ENCODE data around the gene UBE2R2.
"Not testable (repeated sequence)": the region's sequence is repeated elsewhere in the genome, so short reads cannot be mapped to it uniquely, and the experiment has no call there.

Gene UBE2R2

DNA sequence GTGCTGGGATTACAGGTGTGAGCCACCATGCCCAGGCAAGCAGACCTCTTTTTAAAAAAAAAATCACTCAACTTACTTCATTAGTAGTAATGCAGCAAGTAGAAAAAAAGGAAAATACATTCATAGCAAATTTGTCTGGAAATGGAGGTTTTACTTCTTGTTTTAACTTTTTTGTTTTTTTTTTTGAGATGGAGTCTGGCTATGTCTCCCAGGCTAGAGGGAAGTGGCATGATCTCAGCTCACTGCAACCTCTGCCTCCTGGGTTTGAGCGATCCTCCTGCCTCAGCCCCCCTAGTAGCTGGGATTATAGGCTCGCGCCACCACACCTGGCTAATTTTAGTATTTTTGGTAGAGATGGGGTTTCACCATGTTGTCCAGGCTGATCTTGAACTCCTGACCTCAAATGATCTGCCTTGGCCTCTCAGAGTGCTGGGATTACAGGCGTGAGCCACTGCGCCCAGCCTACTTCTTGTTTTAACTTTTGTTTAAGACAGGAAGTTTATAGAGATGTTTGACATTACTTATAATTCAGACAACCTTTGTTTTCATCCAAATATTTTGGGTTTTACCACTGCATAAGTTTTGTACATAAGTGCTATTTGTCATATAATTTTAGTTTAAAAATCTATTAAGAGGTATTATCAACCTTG, 26.5 kb downstream of the UBE2R2 start:
- no peak for DNase-seq (ENCODE audit: low read depth in 2 of 2)

DNA sequence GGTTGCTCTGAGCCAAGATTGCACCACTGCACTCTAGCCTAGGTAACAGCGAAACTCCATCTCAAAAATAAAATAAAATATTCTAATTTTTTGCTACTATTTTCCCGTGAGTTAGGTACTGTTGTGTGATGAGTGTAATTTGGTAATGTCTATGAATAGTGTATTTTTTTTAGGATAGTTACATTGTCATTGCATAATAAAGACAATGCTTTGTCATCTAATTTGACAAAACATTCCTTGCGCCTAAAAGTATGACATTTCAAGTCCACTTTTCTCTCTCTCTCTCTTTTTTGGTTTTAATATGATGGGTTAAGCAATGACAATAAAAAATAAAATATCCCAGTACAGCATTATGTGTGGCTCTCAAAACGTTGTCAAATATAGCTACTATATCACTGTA, 29.3 kb downstream of the UBE2R2 start:
- no peak for DNase-seq (ENCODE audit: low read depth in 2 of 2)

- DNase-seq (ENCODE audit: low read depth in 2 of 2) = not testable (repeated sequence)
Observed at GRCh38 chr9:33847894-33848205, 30.9 kb downstream of the UBE2R2 start.

- no peak for DNase-seq (ENCODE audit: low read depth in 2 of 2)
Observed at GRCh38 chr9:33850267-33850629, 33.3 kb downstream of the UBE2R2 start.

DNA sequence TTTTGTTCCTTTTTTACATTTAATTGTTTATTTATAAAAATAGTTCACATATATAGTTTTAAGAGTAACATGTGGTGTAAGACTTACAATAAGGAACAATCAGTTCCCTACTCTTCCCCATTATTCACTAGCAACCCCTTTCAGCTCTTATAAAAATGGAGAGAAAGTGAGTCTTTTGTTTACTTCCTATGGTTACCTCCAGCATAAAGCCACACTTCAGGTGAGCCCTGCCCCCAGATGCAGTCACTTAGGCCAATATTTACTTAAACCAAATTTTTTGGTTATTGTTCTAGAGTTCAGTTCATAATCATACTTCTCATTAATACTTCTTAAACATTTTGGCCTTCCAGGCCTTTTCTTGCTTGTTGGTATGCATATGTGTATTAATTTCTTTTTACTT, 33.7 kb downstream of the UBE2R2 start:
- DNase-seq (ENCODE audit: low read depth in 2 of 2) = no peak

DNA sequence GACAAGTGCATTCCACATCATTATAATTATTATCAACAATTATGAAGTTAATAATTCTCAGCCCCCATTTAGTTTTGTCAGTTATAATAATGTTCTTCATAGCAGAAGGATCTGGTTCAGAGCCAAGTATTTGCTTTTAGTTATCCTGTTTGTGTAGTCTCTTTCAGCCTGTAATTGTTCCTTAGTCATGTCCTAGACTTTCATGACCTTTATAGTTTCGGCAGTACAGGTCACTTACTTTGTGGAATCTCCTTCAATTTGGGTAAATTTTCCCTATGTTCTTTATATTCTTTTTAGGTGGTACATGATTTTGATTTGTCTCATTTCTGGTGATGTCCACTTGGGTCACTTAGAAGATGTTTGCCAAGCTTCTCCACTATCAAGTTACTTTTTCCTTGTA, 34.3 kb downstream of the UBE2R2 start:
- DNase-seq (ENCODE audit: low read depth in 2 of 2) = no peak

DNA sequence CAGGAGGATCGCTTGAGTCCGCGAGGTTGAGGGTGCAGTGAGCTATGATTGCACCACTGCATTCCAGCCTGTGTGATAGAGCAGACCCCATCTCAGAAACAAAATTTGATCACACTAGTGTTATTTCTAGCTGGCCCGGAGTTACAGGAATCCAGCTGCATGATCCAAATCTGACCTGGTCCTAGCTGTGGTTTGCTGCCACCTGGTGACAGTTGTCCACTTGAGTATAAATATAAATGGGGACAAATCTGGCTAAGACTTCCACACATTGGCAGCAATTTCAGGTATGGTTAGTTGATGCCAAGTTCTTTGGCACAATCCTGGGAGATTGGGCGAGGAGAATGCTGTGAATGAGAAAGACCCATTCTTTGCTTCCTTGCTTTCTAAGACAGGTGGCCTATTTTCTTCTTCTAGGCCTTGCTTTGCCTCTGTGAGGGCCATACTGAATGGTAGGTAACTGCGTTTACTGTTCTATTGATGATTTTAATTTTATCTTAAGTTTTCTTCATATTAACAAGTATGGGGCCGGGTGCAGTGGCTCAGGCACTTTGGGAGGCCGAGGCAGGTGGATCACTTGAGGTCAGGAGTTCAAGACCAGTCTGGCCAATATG, 35.4 kb downstream of the UBE2R2 start:
- DNase-seq (ENCODE audit: low read depth in 2 of 2) = no peak

- DNase-seq (ENCODE audit: low read depth in 2 of 2) = no peak
Observed at GRCh38 chr9:33856247-33856646, 39.3 kb downstream of the UBE2R2 start.

DNA sequence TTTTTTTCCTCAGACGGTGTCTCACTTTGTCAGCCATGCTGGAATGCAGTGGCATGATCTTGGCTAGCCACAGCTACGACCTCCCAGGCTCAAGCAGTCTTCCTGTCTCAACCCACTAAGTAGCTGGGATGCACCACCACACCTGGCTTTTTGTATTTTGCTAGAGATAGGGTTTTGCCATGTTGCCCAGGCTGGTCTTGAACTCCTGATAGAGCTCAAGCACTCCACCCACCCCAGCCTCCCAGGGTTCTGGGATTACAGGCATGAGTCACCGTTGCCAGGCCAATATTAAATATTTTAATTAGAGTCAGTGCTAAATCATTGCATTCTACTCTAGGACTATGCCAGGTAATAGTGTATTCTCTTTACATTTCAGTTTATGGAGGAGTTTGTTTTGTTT, 41.5 kb downstream of the UBE2R2 start:
- DNase-seq (ENCODE audit: low read depth in 2 of 2) = no peak

DNA sequence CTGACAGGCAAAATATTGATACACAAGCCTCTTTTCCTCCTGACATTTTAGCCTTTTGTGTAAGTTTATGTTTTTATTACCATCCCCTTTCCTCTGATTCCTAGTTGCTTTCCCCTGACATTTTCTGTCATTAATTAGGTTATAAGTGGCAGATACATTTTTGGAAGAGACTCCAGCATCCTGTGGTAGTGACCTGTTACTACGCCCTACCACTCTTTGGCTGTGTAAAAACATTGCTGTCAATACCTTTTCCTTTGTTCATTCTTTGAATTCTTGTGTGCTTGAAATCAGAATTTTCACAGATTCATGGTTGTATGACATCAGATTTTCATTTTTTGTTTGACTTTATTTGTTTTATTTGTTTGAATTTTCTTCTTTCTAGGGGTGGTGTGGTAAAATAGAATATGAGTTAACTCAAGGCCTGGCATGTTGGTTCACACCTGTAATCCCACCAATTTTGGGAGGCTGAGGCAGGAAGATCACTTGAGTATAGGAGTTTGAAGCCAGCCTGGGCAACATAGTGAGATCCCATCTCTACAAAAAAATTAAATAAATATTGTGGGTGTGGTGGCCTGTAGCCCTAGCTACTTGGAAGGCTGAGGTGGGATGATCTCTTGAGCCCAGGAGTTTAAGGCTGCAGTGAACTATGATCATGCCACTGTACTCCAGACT, 43.4 kb downstream of the UBE2R2 start:
- no peak for DNase-seq (ENCODE audit: low read depth in 2 of 2)

DNA sequence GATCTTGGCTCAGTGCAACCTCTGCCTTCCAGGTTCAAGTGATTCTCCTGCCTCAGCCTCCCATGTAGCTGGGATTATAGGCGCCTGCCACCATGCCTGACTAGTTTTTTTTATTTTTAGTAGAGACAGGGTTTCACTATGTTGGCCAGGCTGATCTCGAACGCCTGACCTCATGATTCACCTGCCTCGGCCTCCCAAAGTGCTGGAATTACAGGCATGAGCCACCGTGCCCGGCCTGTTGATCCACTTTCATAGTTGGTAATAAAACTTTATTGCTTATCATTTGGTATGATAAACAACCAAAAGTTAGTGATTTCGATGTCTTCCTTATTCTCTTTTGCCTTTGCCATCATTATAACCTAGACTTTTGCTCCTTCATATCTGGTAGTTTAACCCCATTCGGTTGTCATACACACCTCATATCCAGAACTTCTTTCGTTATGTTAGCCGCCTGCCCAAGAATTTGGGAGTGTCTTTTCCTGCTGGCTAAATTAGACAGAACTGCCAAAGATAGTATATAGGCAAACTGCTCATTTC, 45.0 kb downstream of the UBE2R2 start:
- no peak for DNase-seq (ENCODE audit: low read depth in 2 of 2)

DNA sequence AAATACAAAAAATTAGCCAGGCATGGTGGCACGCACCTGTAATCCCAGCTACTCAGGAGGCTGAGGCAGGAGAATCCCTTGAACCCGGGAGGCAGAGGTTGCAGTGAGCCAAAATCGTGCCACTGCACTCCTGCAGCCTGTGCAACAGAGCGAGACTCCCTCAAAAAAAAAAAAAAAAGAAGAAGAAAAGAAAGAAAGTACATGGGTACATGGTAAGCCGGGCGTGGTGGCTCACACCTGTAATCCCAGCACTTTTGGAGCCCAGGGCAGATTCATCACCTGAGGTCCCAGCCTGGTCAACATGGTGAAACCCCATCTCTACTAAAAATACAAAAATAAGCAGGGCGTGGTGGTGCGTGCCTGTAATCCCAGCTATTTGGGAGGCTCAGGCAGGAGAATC, 46.1 kb downstream of the UBE2R2 start:
- DNase-seq (ENCODE audit: low read depth in 2 of 2) = not testable (repeated sequence)

GRCh38 chr9:33867747-33868439, 50.9 kb downstream of the UBE2R2 start:
- DNase-seq (ENCODE audit: low read depth in 2 of 2) = no peak

- no peak for DNase-seq (ENCODE audit: low read depth in 2 of 2)
Observed at GRCh38 chr9:33868440-33868973, 51.5 kb downstream of the UBE2R2 start.

GRCh38 chr9:33869243-33869642, 52.3 kb downstream of the UBE2R2 start:
- DNase-seq (ENCODE audit: low read depth in 2 of 2) = not testable (repeated sequence)

- DNase-seq (ENCODE audit: low read depth in 2 of 2) = no peak
Observed at GRCh38 chr9:33877727-33878489, 60.9 kb downstream of the UBE2R2 start.

DNA sequence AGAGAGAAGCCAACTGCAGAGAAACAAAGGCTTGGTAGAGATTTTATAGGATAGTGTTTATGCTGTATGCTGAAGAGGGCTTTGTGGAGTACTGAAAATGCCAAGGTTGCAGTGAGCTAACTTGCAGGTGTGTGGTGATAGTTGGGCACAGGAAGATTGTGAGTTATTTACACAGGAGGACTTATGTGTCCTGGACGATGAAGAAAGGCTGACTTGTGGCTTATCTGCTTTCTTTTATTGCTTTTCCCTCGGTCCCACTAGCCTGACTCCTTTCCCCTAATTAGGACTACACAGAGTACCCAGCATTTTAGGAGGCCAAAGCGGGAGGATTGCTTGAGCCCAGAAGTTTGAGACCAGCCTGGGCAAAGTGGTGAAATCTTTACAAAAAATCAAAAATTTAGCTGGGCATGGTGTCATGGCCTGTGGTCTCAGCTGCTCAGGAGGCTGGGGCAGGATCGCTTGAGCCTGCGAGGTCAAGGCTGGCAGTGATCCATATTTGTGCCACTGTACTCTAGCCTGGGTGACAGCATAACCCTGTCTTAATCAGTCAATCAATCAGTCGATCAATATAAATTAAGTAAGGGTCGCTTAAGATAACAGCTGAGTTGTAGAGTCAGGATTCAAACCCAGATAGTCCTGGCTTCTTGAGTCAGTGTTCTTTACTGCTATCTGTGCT, 61.9 kb downstream of the UBE2R2 start:
- no peak for DNase-seq (ENCODE audit: low read depth in 2 of 2)

DNA sequence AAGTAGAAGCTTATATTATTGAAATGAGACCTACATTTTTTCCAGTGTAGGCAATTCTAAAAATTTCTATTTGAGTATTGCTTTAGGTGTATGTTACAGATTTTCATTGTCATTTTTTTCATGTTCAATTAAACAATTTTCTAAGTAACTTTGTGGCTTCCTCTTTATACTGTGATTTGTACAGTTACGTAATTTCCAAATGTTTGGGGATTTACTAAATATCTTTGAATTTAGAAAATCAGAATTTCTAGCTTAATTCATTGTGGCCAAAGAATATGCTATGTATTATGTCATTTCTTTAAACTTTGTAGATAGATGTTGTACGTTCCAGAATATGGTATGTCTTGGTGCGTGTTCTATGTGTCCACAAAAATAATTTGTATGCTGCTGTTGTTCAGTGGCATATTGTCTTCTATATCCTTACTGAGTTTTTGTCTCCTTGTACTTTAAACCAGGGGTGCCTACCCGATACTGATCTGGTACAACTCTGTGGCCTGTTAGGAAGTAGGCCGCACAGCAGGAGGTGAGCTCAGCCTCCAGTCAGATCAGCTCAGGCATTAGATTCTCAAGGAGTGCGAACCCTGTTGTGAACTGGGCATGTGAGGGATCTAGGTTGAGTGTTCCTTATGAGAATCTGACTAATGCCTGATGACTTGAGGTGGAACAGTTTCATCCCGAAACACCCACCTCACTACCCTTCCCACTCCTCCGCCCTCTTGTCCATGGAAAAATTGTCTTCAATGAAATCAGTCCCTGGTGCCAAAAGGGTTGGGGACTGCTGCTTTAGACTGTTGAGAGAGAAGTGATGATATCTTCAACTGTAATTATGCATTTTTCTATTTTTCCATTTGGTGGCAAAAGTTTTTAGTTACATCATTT, 63.5 kb downstream of the UBE2R2 start:
- DNase-seq (ENCODE audit: low read depth in 2 of 2) = no peak

GRCh38 chr9:33881635-33882034, 64.7 kb downstream of the UBE2R2 start:
- DNase-seq (ENCODE audit: low read depth in 2 of 2) = no peak

All from stimulated activated CD4-positive, alpha-beta T cell treated with anti-CD3 and anti-CD28 coated beads, Interleukin-12 subunit alpha, Interleukin-12 subunit beta, amount 100 ng/mL, for 24 hours (primary cell).